Measurements from ENCODE around the gene SUN3. TPM values are rescaled to one million over a fixed set of nuclear protein-coding genes. Genes with fewer than 3 reads are reported as not detected.

SUN3 gene
- total RNA-seq, 1 experiment from 2014 or later: 0.49 TPM

GRCh38 chr7:48035301-48035966 is 6.5 kb upstream of the SUN3 start, which contains the start of gene C7orf57:
Gene C7orf57, plus strand, starts transcription at chr7:48035543. Its CDS starts 766 bp downstream, at chr7:48036309.
- Histone ChIP-seq H3K9me3 (ENCODE audit: control insufficient read depth, insufficient read depth, low read depth, low read length) (no peaks in the 10 kb centered on the region), H3K27ac (ENCODE audit: low read length) (peak within 1 kb of the TSS; percentile 14; the same call in 1 of the 2 replicates), H3K27me3 (ENCODE audit: control insufficient read depth, insufficient read depth, low read length) (no peaks in the 10 kb centered on the region), H3K36me3 (ENCODE audit: control insufficient read depth, insufficient read depth, low read length) (no peaks in the 10 kb centered on the region), H3K4me1 (ENCODE audit: control insufficient read depth, insufficient read depth, low read length) (peaks cover 14% of the 10 kb centered on the region), H3K4me3 (ENCODE audit: low read depth in 2 of 2, low read length in 2 of 2) (peak within 1 kb of the TSS; percentile 68 to 86)
- peak; percentile 99 for ATAC-seq
- in situ Hi-C loops (cut with HindIII; ENCODE audit: low pct_unique_long_range_greater_than_20kb, low sequenced_read_pairs) (no loop called here), intact Hi-C loops (cut with micrococcal nuclease; ENCODE audit: unreplicated experiment) (loop anchor here (5.0 kb wide), 1 partner anchor 52 kb away; the partner anchor contains the start of gene UPP1)
- ChIA-PET POLR2A (interaction anchor here (0.6 kb wide), 1 partner anchor 68 kb away, joined by 3 read pairs; no protein-coding TSS in a partner anchor), CTCF (interaction anchor here (1.5 kb wide), 1 partner anchor 44 kb away, joined by 3 read pairs; no protein-coding TSS in a partner anchor)
- DNase-seq (ENCODE audit: low read depth, low spot score): peak; percentile 46
- BruUV-seq (replicated peaks): no TSS peak
- TF ChIP-seq TCF7L2 (IDR thresholded peaks at IDR 0.05; ENCODE audit: low read depth, low read length): no peak
- peak; percentile 98 for TF ChIP-seq SIN3A (IDR thresholded peaks at IDR 0.05; ENCODE audit: borderline replicate concordance, insufficient read depth, low read depth, low read length)
- peak in 1 of 2 experiments; percentile 28; a peak in 1 of 4 replicates for TF ChIP-seq REST (IDR thresholded peaks at IDR 0.05; ENCODE audit: insufficient read depth in 1 of 2, low read depth in 2 of 2, low read length in 1 of 2)
- no peak for TF ChIP-seq POLR2AphosphoS5 (IDR thresholded peaks at IDR 0.05; ENCODE audit: low read depth, low read length)
- TF ChIP-seq, protein P1, sequence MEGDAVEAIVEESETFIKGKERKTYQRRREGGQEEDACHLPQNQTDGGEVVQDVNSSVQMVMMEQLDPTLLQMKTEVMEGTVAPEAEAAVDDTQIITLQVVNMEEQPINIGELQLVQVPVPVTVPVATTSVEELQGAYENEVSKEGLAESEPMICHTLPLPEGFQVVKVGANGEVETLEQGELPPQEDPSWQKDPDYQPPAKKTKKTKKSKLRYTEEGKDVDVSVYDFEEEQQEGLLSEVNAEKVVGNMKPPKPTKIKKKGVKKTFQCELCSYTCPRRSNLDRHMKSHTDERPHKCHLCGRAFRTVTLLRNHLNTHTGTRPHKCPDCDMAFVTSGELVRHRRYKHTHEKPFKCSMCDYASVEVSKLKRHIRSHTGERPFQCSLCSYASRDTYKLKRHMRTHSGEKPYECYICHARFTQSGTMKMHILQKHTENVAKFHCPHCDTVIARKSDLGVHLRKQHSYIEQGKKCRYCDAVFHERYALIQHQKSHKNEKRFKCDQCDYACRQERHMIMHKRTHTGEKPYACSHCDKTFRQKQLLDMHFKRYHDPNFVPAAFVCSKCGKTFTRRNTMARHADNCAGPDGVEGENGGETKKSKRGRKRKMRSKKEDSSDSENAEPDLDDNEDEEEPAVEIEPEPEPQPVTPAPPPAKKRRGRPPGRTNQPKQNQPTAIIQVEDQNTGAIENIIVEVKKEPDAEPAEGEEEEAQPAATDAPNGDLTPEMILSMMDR (IDR thresholded peaks at IDR 0.05): peak; percentile 73

- intact Hi-C loops (cut with micrococcal nuclease; ENCODE audit: unreplicated experiment): no loop called here
These were observed 5.0 kb upstream of the SUN3 start for GRCh38 chr7:48033922-48034321.

More at GRCh38 chr7:48033922-48034321, 5.0 kb upstream of the SUN3 start:
- TF ChIP-seq SIN3A (IDR thresholded peaks at IDR 0.05; ENCODE audit: borderline replicate concordance, insufficient read depth, low read depth, low read length) (no peak), TCF7L2 (IDR thresholded peaks at IDR 0.05; ENCODE audit: low read depth, low read length) (no peak), REST (IDR thresholded peaks at IDR 0.05; ENCODE audit: insufficient read depth in 1 of 2, low read depth in 2 of 2, low read length in 1 of 2) (no peak), POLR2AphosphoS5 (IDR thresholded peaks at IDR 0.05; ENCODE audit: low read depth, low read length) (no peak)
- TF ChIP-seq, protein P1 (IDR thresholded peaks at IDR 0.05): no peak
- no TSS peak for BruUV-seq (replicated peaks)
- Histone ChIP-seq H3K27ac (ENCODE audit: low read length) (no peak overlapping the region), H3K4me1 (ENCODE audit: control insufficient read depth, insufficient read depth, low read length) (peaks cover 14% of the 10 kb centered on the region), H3K4me3 (ENCODE audit: low read depth in 2 of 2, low read length in 2 of 2) (no peak overlapping the region), H3K36me3 (ENCODE audit: control insufficient read depth, insufficient read depth, low read length) (no peaks in the 10 kb centered on the region), H3K9me3 (ENCODE audit: control insufficient read depth, insufficient read depth, low read depth, low read length) (no peaks in the 10 kb centered on the region), H3K27me3 (ENCODE audit: control insufficient read depth, insufficient read depth, low read length) (no peaks in the 10 kb centered on the region)
- ChIA-PET POLR2A (no interaction called here), CTCF (interaction anchor here (1.4 kb wide), 1 partner anchor 42 kb away, joined by 3 read pairs; no protein-coding TSS in a partner anchor)
- in situ Hi-C loops (cut with HindIII; ENCODE audit: low pct_unique_long_range_greater_than_20kb, low sequenced_read_pairs): no loop called here
- no peak for DNase-seq (ENCODE audit: low read depth, low spot score)
- no peak for ATAC-seq
